GM12878 (cell line): ENCODE data around the gene AFMID. TPM values are rescaled to one million over a fixed set of nuclear protein-coding genes. Genes with fewer than 3 reads are reported as not detected.
A peak's percentile ranks its signal among the peaks of the same experiment; 100 is the strongest.

ENCODE experiments used
- ATF2 ChIP-seq: IDR thresholded peaks from 2 replicates; pipeline ENCODE4 v1.6.1; 2012; ENCODE audit warnings: low read length, inconsistent platforms
- CHD2 ChIP-seq: IDR thresholded peaks from 2 replicates; pipeline ENCODE4 v1.6.1; 2011; ENCODE audit warnings: low read depth, low read length, improper control_type of control experiment, borderline replicate concordance
- E2F8 ChIP-seq: fragments of 450-650 bp; IDR thresholded peaks from 2 replicates; pipeline ENCODE4 v1.6.1; 2018; ENCODE audit warnings: mild to moderate bottlenecking, low read depth, moderate library complexity; ENCODE audit not compliant: partially characterized antibody
- IRF5 ChIP-seq: fragments of 450-650 bp; IDR thresholded peaks from 2 replicates; pipeline ENCODE4 v1.6.1; 2017; ENCODE audit warnings: borderline replicate concordance
- MTA3 ChIP-seq: IDR thresholded peaks from 2 replicates; pipeline ENCODE4 v1.6.1; 2012; ENCODE audit warnings: low read length, inconsistent platforms, borderline replicate concordance
- MYB ChIP-seq: fragments of 150-350 bp; IDR thresholded peaks from 2 replicates; pipeline ENCODE4 v1.6.1; 2014; ENCODE audit warnings: mild to moderate bottlenecking, low read depth, low read length, borderline replicate concordance
- NFYB ChIP-seq: IDR thresholded peaks from 2 replicates; pipeline ENCODE4 v1.6.1; 2011; ENCODE audit warnings: low read depth, mild to moderate bottlenecking, low read length, improper control_type of control experiment, moderate library complexity; ENCODE audit not compliant: insufficient read depth
- NR2C1 ChIP-seq: fragments of 450-650 bp; IDR thresholded peaks from 2 replicates; pipeline ENCODE4 v1.6.1; 2017; ENCODE audit warnings: antibody characterized with exemption, mild to moderate bottlenecking, moderate library complexity
- PAX8 ChIP-seq: fragments of 450-650 bp; IDR thresholded peaks from 2 replicates; pipeline ENCODE4 v1.6.1; 2017; ENCODE audit warnings: mild to moderate bottlenecking, moderate library complexity
- POLR2AphosphoS5 ChIP-seq: IDR thresholded peaks from 2 replicates; pipeline ENCODE4 v1.6.1; 2011; ENCODE audit warnings: mild to moderate bottlenecking, low read length, inconsistent platforms
- PRDM15 ChIP-seq: fragments of 450-650 bp; formaldehyde crosslinking; IDR thresholded peaks from 2 replicates; pipeline ENCODE4 v1.4.0; 2020; ENCODE audit warnings: mild to moderate bottlenecking, moderate library complexity
- RB1 ChIP-seq: fragments of 450-650 bp; formaldehyde crosslinking; IDR thresholded peaks from 2 replicates; pipeline ENCODE4 v1.6.1; 2017; ENCODE audit warnings: mild to moderate bottlenecking, borderline replicate concordance
- RELB ChIP-seq: fragments of 450-650 bp; IDR thresholded peaks from 2 replicates; pipeline ENCODE4 v1.6.1; 2017; ENCODE audit warnings: low read depth, mild to moderate bottlenecking, moderate library complexity
- SMC3 ChIP-seq: IDR thresholded peaks from 2 replicates; pipeline ENCODE4 v1.6.1; 2011; ENCODE audit warnings: low read length, improper control_type of control experiment, borderline replicate concordance
- SP1 ChIP-seq: IDR thresholded peaks from one replicate; pipeline ENCODE4 v1.6.1; 2011; ENCODE audit warnings: low read depth, low read length
- STAT3 ChIP-seq: IDR thresholded peaks from 2 replicates; pipeline ENCODE4 v1.6.1; 2011; ENCODE audit warnings: low read depth, low read length, improper control_type of control experiment
- SUZ12 ChIP-seq: fragments of 200-600 bp; sonication (generic); IDR thresholded peaks from one replicate; pipeline ENCODE4 v1.6.1; 2018; ENCODE audit warnings: antibody characterized with exemption, mild to moderate bottlenecking; ENCODE audit not compliant: unreplicated experiment
- polyA plus RNA-seq, 11 experiments: library from polyadenylated mRNA; depleted of rRNA in 4 of 11; unstranded in 6 of 11; stranded (reverse) in 5 of 11; fragments of >200 nt; fragmentation: Nextera tagmentation in 4 of 11; fragmentation: Illumina TruSeq in 1 of 11; extraction: Ambion mirVana in 4 of 11; extraction: Trizol in 1 of 11; gene quantifications; 1 replicate in 1 of 11; 2 replicates in 10 of 11; pipeline versions ENCODE4 v1.2.1 to v1.2.3, GENCODE V29; 2011 to 2016; ENCODE audit warnings: inconsistent platforms in 2 of 11, missing spikeins in 2 of 11, low read depth in 1 of 11
- total RNA-seq, 4 experiments: library from RNA; depleted of rRNA in 3 of 4; stranded (reverse); fragments of >200 nt in 3 of 4; fragmentation: Illumina TruSeq in 1 of 4; extraction: Trizol in 1 of 4; gene quantifications; 2 replicates each; pipeline versions ENCODE4 v1.2.1 to v1.2.3, GENCODE V29; 2013 to 2021

AFMID gene
- total and polyA plus RNA-seq, 10 of the 15 experiments (the other 5 are each of a cell fraction or from before 2014, with no cell fraction given), result 36.1 to 98.8 (median 51.6) TPM

GRCh38 chr17:78154903-78155811 lies 32.0 kb upstream of the AFMID start (continued):
- TF ChIP-seq RELB (peak; percentile 99), SP1 (peak; percentile 90), NFYB (peak; percentile 41; the same call in 1 of the 2 replicates), NR2C1 (no peak), PRDM15 (no peak), IRF5 (no peak), MYB (no peak), POLR2AphosphoS5 (peak; percentile 86), ATF2 (peak; percentile 89), STAT3 (0 out of 2 replicates have a peak, but pooled peaks have one; percentile 37), SUZ12 (no peak), CHD2 (peak; percentile 85), PAX8 (no peak), RB1 (peak; percentile 46; the same call in 1 of the 2 replicates), SMC3 (no peak), E2F8 (peak; percentile 69), MTA3 (peak; percentile 55; the same call in 1 of the 2 replicates)
